WTC11 (cell line): ENCODE data around the gene QKI. TPM values are rescaled to one million over a fixed set of nuclear protein-coding genes. Genes with fewer than 3 reads are reported as not detected.
A peak's percentile ranks its signal among the peaks of the same experiment; 100 is the strongest.

Experiments used
- ATAC-seq: fragments of 200-7000 bp; cut with Tn5 transposase; 2 replicates; pipeline ENCODE4 v1.10.0; 2021; ENCODE audit warnings: mild to moderate bottlenecking, moderate library complexity
- CTCF ChIA-PET: fragments of 300-600 bp; sonication (Branson Sonifier 250); formaldehyde crosslinking; loops from one replicate; lab custom pipeline; 2021; ENCODE audit warnings: antibody characterized with exemption; lab: Charles Lee
- POLR2A ChIA-PET: fragments of 350-600 bp; sonication (Branson Sonifier 250); formaldehyde crosslinking; loops from one replicate; lab custom pipeline; 2021; ENCODE audit warnings: antibody characterized with exemption; lab: Charles Lee
- DNase-seq: peaks from one replicate; pipeline ENCODE4 v3.0.0; 2021; ENCODE audit warnings: low spot score
- H3K27ac Mint-ChIP-seq: 2 replicates; pipeline ENCODE4 v1.8.0; 2021; ENCODE audit warnings: mixed read lengths
- H3K27me3 Mint-ChIP-seq: 2 replicates; pipeline ENCODE4 v1.8.0; 2021; ENCODE audit warnings: low read depth, mild to moderate bottlenecking, moderate library complexity, mixed read lengths
- H3K36me3 Mint-ChIP-seq: 2 replicates; pipeline ENCODE4 v1.8.0; 2021; ENCODE audit warnings: mixed read lengths
- H3K4me1 Mint-ChIP-seq: 2 replicates; pipeline ENCODE4 v1.8.0; 2022; ENCODE audit warnings: mixed read lengths
- H3K4me3 Mint-ChIP-seq: 2 replicates; pipeline ENCODE4 v1.8.0; 2021; ENCODE audit warnings: mild to moderate bottlenecking, moderate library complexity, mixed read lengths
- H3K9me3 Mint-ChIP-seq: 2 replicates; pipeline ENCODE4 v1.8.0; 2021; ENCODE audit warnings: mixed read lengths
- CBFB ChIP-seq: sonication (generic); formaldehyde crosslinking; IDR thresholded peaks from 2 replicates; pipeline ENCODE4 v1.8.1; 2022; ENCODE audit warnings: mild to moderate bottlenecking, low read depth, missing genetic modification reagents
- GTF2I ChIP-seq: fragments of 250-450 bp; sonication (Bioruptor Pico); conservative IDR thresholded peaks from 2 replicates; pipeline ENCODE4 v1.4.0; 2021; ENCODE audit warnings: mild to moderate bottlenecking
- JUN ChIP-seq: sonication (generic); formaldehyde crosslinking; IDR thresholded peaks from 2 replicates; pipeline ENCODE4 v1.8.0; 2023; ENCODE audit warnings: mild to moderate bottlenecking, missing genetic modification reagents
- NFATC4 ChIP-seq: fragments of 250-450 bp; sonication (Bioruptor Pico); IDR thresholded peaks from 2 replicates; pipeline ENCODE4 v1.9.0; 2021; ENCODE audit warnings: mild to moderate bottlenecking
- NFYB ChIP-seq: sonication (generic); formaldehyde crosslinking; conservative IDR thresholded peaks from 2 replicates; pipeline ENCODE4 v1.8.0; 2022; ENCODE audit warnings: low read depth, missing genetic modification reagents
- RORB ChIP-seq: fragments of 250-450 bp; sonication (Bioruptor Pico); IDR thresholded peaks from 2 replicates; pipeline ENCODE4 v1.9.0; 2021; ENCODE audit warnings: mild to moderate bottlenecking
- ZNF121 ChIP-seq: sonication (generic); formaldehyde crosslinking; IDR thresholded peaks from 2 replicates; pipeline ENCODE4 v1.8.0; 2023; ENCODE audit warnings: missing genetic modification reagents
- ZNF138 ChIP-seq: sonication (generic); formaldehyde crosslinking; conservative IDR thresholded peaks from 2 replicates; pipeline ENCODE4 v1.8.1; 2022; ENCODE audit warnings: mild to moderate bottlenecking, moderate library complexity, missing genetic modification reagents
- ZNF232 ChIP-seq: sonication (generic); formaldehyde crosslinking; IDR thresholded peaks from 2 replicates; pipeline ENCODE4 v1.8.0; 2022; ENCODE audit warnings: mild to moderate bottlenecking, missing genetic modification reagents
- ZNF671 ChIP-seq: fragments of 250-450 bp; sonication (Bioruptor Pico); IDR thresholded peaks from 2 replicates; pipeline ENCODE4 v1.8.0; 2021; ENCODE audit warnings: mild to moderate bottlenecking
- total RNA-seq: library from RNA; stranded (reverse); gene quantifications from 3 replicates; pipeline ENCODE4 v1.2.3, GENCODE V29; 2021
- TF ChIP-seq, protein P1 (sequence below): sonication (generic); formaldehyde crosslinking; conservative IDR thresholded peaks from 2 replicates; pipeline ENCODE4 v1.8.1; 2022; ENCODE audit warnings: mild to moderate bottlenecking, missing genetic modification reagents
- TF ChIP-seq, protein P2 (sequence below): sonication (generic); formaldehyde crosslinking; IDR thresholded peaks from 2 replicates; pipeline ENCODE4 v1.8.1; 2023; ENCODE audit warnings: mild to moderate bottlenecking, missing genetic modification reagents
- TF ChIP-seq, protein P3 (sequence below): sonication (generic); formaldehyde crosslinking; IDR thresholded peaks from 2 replicates; pipeline ENCODE4 v1.8.1; 2022; ENCODE audit warnings: missing genetic modification reagents, borderline replicate concordance
- TF ChIP-seq, protein P4 (sequence below): fragments of 250-450 bp; sonication (Bioruptor Pico); IDR thresholded peaks from 2 replicates; pipeline ENCODE4 v1.9.0; 2021; ENCODE audit warnings: mild to moderate bottlenecking
- TF ChIP-seq, protein P5 (sequence below): fragments of 250-450 bp; sonication (Bioruptor Pico); IDR thresholded peaks from 2 replicates; pipeline ENCODE4 v2.1.2; 2022; ENCODE audit warnings: mild to moderate bottlenecking, moderate library complexity
- TF ChIP-seq, protein P6 (sequence below): sonication (generic); formaldehyde crosslinking; IDR thresholded peaks from 2 replicates; pipeline ENCODE4 v1.8.0; 2023; ENCODE audit warnings: missing genetic modification reagents
- TF ChIP-seq, protein P7 (sequence below): sonication (generic); formaldehyde crosslinking; IDR thresholded peaks from 2 replicates; pipeline ENCODE4 v1.8.0; 2022; ENCODE audit warnings: mild to moderate bottlenecking, missing genetic modification reagents

Gene QKI
- total RNA-seq, 1 experiment from 2014 or later: 145 TPM

DNA sequence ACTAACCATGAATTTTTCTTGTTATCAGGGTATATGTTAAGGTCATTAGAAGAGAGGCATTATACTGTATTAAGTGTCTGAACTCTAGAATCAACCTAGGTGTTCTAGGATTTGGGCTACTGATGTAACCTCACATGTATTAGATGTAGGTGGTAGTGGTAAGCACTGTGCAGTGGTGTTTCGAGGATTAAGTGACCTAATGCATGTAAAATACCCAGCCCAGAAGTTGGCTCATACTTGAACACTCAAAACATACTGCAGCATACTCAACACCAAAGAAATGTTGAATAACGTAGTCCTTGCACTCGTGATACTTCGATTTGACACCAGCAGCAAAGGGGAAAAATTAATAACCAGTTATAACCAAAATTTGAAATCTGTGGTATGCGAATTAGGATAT is 48.7 kb downstream of the QKI start (continued):
- TF ChIP-seq, protein P1, sequence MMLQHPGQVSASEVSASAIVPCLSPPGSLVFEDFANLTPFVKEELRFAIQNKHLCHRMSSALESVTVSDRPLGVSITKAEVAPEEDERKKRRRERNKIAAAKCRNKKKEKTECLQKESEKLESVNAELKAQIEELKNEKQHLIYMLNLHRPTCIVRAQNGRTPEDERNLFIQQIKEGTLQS: no peak
- TF ChIP-seq RORB (CRISPR knock-in tag) (no peak), NFYB (CRISPR knock-in tag) (no peak)

DNA sequence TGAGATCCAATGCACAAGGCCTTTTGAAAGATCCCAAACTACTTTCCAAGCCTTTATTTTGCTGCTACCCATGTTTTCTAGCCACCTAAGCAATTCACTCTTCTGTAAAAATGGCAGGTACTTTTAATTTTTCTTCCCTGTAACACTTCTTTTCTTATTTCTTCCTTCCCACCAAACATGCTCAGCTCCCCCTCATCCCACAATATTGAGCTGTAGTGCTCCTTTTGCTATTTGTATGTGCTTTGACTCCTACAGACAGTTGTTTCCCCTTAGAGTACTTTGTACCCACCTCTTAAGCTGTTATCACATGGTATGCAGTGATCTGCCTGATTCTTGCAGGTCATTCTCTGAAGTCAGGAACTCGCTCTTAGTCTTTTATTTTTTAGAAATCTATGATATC is 49.3 kb downstream of the QKI start:
- ATAC-seq: no peak
- Mint-ChIP-seq H3K4me3 (no peak overlapping the region), H3K36me3 (0 out of 2 replicates have a peak, but pooled peaks cover 3% of the 10 kb centered on the region), H3K9me3 (no peaks in the 10 kb centered on the region), H3K27ac (peak overlapping the region; percentile 36; the same call in 1 of the 2 replicates), H3K4me1 (peaks cover 25% of the 10 kb centered on the region), H3K27me3 (no peaks in the 10 kb centered on the region)
- POLR2A ChIA-PET: no interaction called here
- no peak for DNase-seq
- no peak for TF ChIP-seq ZNF232 (CRISPR knock-in tag)
- TF ChIP-seq, protein P2, sequence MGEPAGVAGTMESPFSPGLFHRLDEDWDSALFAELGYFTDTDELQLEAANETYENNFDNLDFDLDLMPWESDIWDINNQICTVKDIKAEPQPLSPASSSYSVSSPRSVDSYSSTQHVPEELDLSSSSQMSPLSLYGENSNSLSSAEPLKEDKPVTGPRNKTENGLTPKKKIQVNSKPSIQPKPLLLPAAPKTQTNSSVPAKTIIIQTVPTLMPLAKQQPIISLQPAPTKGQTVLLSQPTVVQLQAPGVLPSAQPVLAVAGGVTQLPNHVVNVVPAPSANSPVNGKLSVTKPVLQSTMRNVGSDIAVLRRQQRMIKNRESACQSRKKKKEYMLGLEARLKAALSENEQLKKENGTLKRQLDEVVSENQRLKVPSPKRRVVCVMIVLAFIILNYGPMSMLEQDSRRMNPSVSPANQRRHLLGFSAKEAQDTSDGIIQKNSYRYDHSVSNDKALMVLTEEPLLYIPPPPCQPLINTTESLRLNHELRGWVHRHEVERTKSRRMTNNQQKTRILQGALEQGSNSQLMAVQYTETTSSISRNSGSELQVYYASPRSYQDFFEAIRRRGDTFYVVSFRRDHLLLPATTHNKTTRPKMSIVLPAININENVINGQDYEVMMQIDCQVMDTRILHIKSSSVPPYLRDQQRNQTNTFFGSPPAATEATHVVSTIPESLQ (CRISPR knock-in tag): no peak
- TF ChIP-seq, protein P1: no peak
- no peak for TF ChIP-seq NFATC4 (CRISPR knock-in tag)
- TF ChIP-seq, protein P3, sequence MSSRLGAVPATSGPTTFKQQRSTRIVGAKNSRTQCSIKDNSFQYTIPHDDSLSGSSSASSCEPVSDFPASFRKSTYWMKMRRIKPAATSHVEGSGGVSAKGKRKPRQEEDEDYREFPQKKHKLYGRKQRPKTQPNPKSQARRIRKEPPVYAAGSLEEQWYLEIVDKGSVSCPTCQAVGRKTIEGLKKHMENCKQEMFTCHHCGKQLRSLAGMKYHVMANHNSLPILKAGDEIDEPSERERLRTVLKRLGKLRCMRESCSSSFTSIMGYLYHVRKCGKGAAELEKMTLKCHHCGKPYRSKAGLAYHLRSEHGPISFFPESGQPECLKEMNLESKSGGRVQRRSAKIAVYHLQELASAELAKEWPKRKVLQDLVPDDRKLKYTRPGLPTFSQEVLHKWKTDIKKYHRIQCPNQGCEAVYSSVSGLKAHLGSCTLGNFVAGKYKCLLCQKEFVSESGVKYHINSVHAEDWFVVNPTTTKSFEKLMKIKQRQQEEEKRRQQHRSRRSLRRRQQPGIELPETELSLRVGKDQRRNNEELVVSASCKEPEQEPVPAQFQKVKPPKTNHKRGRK: no peak
- TF ChIP-seq, protein P4, sequence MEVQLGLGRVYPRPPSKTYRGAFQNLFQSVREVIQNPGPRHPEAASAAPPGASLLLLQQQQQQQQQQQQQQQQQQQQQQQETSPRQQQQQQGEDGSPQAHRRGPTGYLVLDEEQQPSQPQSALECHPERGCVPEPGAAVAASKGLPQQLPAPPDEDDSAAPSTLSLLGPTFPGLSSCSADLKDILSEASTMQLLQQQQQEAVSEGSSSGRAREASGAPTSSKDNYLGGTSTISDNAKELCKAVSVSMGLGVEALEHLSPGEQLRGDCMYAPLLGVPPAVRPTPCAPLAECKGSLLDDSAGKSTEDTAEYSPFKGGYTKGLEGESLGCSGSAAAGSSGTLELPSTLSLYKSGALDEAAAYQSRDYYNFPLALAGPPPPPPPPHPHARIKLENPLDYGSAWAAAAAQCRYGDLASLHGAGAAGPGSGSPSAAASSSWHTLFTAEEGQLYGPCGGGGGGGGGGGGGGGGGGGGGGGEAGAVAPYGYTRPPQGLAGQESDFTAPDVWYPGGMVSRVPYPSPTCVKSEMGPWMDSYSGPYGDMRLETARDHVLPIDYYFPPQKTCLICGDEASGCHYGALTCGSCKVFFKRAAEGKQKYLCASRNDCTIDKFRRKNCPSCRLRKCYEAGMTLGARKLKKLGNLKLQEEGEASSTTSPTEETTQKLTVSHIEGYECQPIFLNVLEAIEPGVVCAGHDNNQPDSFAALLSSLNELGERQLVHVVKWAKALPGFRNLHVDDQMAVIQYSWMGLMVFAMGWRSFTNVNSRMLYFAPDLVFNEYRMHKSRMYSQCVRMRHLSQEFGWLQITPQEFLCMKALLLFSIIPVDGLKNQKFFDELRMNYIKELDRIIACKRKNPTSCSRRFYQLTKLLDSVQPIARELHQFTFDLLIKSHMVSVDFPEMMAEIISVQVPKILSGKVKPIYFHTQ (CRISPR knock-in tag): no peak
- TF ChIP-seq ZNF138 (CRISPR knock-in tag): no peak
- no peak for TF ChIP-seq JUN (CRISPR knock-in tag)
- TF ChIP-seq, protein P5, sequence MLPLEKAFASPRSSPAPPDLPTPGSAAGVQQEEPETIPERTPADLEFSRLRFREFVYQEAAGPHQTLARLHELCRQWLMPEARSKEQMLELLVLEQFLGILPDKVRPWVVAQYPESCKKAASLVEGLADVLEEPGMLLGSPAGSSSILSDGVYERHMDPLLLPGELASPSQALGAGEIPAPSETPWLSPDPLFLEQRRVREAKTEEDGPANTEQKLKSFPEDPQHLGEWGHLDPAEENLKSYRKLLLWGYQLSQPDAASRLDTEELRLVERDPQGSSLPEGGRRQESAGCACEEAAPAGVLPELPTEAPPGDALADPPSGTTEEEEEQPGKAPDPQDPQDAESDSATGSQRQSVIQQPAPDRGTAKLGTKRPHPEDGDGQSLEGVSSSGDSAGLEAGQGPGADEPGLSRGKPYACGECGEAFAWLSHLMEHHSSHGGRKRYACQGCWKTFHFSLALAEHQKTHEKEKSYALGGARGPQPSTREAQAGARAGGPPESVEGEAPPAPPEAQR (CRISPR knock-in tag): no peak
- TF ChIP-seq GTF2I: no peak
- no peak for TF ChIP-seq CBFB (CRISPR knock-in tag)
- no peak for TF ChIP-seq ZNF121
- TF ChIP-seq ZNF671 (CRISPR knock-in tag): no peak
- TF ChIP-seq, protein P6, sequence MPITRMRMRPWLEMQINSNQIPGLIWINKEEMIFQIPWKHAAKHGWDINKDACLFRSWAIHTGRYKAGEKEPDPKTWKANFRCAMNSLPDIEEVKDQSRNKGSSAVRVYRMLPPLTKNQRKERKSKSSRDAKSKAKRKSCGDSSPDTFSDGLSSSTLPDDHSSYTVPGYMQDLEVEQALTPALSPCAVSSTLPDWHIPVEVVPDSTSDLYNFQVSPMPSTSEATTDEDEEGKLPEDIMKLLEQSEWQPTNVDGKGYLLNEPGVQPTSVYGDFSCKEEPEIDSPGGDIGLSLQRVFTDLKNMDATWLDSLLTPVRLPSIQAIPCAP (CRISPR knock-in tag): no peak
- TF ChIP-seq, protein P7, sequence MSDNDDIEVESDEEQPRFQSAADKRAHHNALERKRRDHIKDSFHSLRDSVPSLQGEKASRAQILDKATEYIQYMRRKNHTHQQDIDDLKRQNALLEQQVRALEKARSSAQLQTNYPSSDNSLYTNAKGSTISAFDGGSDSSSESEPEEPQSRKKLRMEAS: no peak
- CTCF ChIA-PET: no interaction called here
